GM19455 (cell line): ENCODE results near the gene ERVK3-1.
A peak's percentile ranks its signal among the peaks of the same experiment; 100 is the strongest.
"Not testable (repeated sequence)": the region's sequence is repeated elsewhere in the genome, so short reads cannot be mapped to it uniquely, and the experiment has no call there.

Experiments used
- ATAC-seq: cut with Tn5 transposase; IDR thresholded peaks from one replicate; pipeline ENCODE4 v1.9.1; 2021; ENCODE audit not compliant: unreplicated experiment

ERVK3-1 gene

GRCh38 chr19:58304255-58304654, 922 bp upstream of the ERVK3-1 start:
- ATAC-seq, result no peak

DNA sequence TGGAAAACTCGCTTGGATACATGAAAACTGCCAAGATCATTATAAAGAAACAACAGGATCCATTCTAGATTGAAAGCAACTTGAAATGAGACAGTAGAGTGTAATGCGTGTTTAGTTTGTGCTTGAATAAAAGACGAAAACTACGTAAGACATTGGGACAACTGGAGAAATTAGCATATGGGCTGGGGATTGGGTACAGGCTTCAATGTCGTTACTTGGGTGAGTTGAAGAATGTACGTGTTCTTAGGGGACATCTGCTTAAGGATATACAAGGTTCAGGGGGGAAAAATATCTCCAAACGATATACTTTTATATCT, 471 bp upstream of the ERVK3-1 start:
- ATAC-seq, result peak; percentile 5

GRCh38 chr19:58305932-58306323, 751 bp downstream of the ERVK3-1 start:
- ATAC-seq, result no peak

DNA sequence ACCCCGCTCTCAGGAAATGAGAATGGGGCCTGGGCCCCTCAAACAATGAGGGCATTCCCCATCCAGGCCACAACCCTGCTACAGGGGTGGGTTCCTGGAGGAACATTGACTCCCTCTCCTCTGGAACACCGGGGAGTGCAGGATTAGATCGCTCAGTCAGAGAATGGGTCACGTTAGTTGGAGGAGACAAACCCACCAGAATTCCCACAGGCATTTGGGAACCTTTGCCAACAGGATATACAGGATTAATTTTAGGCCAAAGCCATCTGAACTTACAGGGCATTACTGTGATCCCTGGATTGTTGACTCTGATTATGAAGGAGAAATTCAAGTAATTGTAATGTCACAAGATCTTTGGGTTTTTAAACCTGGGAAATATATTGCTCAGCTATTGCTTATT, 2.6 kb downstream of the ERVK3-1 start:
- ATAC-seq, result no peak

- ATAC-seq, result not testable (repeated sequence)
Observed at GRCh38 chr19:58310685-58311084, 5.5 kb downstream of the ERVK3-1 start.

DNA sequence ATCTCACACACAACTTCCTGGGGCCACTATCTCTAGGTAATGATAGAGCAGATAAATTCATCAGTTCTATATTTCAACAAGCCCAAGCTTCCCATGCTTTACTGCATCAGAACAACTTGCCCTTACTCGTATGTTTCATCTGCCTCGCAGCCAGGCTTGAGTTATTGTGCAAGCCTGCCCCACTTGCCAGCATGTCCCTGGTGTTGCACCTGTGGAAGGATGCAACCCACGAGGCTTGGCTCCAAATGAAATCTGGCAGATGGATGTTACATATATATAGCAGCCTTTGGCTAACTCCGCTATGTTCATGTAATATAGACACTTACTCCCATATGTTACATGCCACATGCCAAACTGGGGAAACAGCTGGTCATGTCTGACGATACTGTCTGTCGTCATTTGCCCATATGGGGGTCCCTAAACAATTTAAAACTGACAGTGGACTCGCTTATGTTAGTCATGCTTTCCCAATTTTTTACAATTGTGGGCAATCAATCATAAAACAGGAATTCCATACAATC, 6.2 kb downstream of the ERVK3-1 start:
- ATAC-seq, result no peak

GRCh38 chr19:58315580-58315979, 10.4 kb downstream of the ERVK3-1 start:
- no peak for ATAC-seq

- no peak for ATAC-seq
Observed at GRCh38 chr19:58317476-58318072, 12.4 kb downstream of the ERVK3-1 start.

- no peak for ATAC-seq
Observed at GRCh38 chr19:58318297-58318696, 13.1 kb downstream of the ERVK3-1 start.

DNA sequence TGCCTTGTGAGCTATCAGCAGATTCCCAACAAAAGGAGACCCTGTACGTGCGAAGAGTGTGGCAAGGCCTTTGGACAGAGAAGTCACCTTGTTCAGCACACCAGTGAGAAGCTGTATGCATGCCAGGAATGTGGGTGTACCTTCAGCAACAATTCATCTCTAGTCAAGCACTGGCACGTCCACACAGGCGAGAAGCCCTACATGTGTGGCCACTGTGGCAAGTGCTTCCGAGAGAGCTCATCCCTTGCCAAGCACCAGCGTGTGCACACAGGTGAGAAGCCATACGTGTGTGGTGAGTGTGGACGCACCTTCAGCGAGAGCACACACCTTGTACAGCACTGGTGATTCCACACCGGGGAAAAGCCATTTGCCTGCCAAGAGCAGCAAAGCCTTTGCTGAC, 14.1 kb downstream of the ERVK3-1 start:
- no peak for ATAC-seq

DNA sequence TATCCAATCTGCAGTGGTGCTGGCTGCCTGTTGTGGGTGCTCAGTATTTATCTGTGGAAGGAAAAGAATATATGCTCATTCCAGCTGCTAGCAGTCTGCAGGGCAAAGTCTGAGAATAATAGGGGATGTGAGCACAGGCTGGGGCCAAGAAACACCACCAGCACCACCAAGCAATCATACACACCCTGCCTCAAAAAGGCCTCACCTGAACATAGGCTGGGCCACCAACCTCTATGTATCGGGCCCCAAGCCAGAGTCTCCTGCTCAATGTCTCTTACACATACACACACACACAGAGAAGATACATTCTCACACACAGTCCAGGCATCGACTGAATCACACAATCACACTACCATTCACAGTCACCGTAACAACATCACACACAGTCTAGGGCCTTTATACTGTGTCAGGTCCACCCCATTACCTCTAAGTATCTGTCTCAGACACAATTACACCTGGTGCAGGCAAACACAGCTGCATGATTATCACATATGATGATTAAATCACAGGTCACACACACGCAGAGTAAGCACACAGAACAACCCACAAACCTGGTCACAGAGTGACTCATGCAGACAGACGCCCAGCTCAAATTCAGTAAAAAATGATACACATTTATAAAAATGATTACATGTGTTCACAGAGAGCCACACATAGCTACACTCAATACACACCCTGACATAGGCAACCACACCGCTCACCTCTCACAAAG, 20.3 kb downstream of the ERVK3-1 start:
- ATAC-seq, result no peak

DNA sequence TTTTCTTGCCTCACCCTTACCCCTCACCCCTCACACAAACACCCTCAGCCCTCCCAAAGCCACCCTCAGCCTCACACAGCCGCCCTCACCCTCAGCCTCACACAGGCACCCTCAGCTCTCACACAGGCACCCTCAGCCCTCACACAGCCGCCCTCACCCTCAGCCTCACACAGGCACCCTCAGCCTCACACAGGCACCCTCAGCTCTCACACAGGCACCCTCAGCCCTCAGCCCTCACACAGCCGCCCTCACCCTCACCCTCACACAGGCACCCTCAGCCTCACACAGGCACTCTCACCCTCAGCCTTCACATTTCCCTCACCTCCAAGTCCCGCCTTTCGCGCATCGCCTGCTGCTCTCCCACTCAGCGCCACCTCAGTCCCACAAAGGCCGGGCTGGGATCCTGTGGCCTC, 21.3 kb downstream of the ERVK3-1 start:
- ATAC-seq, result no peak

DNA sequence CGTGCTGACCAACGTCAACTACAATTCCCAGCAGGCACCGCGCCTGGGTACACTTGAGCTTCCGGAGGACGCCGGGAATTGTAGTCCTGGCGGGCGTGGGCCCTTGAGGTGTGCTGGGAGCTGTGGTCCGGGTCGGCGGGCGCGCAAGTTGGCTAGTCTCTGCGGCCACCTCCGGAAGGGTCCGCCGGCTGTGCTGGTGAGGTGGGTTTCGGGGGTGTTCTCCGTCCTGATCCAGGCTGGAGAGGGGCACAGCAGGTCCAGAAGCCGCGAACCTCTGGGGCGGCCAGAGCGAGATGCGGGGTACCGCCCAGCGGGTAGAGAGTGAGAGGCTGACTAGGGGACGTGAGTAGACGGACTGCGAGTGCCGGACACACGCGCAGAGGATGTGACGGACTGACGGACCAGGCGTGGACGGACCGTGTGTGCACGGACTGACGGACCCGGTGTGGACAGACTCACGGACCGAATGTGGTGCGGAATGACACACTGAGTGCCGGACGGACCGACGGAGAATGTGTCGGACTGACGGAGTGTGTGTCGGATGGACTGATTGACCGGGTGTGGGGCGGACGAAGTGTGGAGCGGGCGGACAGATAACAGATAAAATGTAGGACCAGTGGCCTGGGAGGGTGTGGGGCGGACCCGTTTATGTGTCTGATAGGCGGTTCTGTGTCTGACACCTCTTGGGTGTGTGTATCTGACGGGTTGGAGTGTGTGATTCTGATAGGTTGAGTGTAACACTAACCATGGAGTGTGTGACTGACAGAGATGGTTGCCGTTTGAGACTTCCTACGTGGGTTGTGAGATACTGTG, 21.9 kb downstream of the ERVK3-1 start, which contains the start of gene ZSCAN22:
TSS of gene ZSCAN22 (plus strand) at position 81 of the 813 bp plus-strand sequence. CDS start 7,809 bp downstream, outside the sequence.
- ATAC-seq, result peak; percentile 89

- ATAC-seq, result no peak
Observed at GRCh38 chr19:58328999-58329398, 23.8 kb downstream of the ERVK3-1 start.

DNA sequence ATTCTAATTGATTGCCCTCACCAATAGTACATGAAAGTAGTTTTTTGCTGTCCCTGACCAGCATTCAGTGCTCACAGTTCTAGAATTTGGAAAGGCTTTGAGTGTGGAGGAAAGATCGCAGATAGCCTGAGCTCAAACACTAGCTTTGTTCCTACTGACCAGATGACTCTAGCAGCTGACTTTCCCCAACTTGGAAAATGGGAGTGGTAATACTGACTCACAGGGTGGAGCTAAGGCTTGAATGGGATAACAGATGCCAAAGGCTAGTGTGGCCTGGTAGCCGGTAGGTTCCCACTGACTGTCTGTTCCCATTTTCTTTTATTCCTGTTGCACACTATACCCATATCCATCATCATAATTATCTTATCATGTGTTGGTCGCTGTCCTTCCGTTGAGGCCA, 25.3 kb downstream of the ERVK3-1 start:
- no peak for ATAC-seq

DNA sequence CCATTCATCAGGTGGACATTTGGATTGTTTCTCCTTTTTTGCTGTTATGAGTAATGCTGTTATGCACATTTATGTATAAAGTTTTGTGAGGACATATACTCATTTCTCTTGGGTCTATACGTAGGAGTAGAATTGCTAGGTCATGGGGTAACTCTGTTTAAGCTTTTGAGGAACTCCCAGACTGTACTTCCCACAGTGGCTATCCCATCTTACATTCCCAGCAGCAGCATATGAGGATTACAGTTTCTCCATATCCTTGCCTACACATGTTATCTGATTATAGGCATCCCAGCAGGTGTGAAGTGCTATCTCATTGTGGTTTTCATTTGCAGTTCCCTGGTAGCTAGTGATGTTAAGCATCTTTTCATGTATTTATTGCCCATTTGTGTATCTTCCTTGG, 27.5 kb downstream of the ERVK3-1 start:
- no peak for ATAC-seq

DNA sequence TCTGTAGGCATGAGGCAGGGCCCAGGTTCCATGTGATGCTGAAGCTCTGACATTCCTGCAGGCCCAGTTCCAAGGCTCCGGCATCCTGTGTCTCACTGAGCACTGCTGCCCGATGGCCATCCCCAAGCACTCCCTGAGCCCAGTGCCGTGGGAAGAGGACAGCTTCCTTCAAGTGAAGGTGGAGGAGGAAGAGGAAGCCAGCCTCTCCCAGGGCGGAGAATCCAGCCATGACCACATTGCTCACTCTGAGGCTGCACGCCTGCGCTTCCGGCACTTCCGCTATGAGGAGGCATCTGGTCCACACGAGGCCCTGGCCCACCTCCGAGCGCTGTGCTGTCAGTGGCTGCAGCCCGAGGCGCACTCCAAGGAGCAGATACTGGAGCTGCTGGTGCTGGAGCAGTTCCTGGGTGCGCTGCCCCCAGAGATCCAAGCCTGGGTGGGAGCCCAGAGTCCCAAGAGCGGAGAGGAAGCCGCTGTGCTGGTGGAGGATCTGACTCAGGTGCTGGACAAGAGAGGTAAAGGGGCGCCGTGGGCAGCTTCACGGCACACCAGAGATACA, 29.6 kb downstream of the ERVK3-1 start:
- ATAC-seq, result no peak

DNA sequence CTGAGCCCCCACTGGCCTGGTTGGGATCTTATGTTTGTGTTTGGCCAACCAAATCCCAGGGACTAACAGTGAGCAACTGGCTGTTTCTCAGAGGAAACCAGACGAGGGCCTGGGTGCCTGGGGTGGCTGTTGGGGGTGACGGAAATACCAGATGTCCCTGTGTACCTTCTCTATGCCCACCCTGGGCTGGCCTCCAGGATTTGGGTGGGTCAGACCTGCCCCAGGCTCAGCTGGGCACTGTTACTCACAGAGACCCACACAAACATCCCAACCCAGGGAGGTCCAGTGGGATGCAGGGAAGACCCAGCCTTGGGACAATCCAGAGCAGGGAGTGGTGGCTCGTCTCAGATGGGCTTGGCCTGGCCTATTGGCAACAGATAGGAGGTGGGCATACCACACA, 30.5 kb downstream of the ERVK3-1 start:
- ATAC-seq, result no peak

DNA sequence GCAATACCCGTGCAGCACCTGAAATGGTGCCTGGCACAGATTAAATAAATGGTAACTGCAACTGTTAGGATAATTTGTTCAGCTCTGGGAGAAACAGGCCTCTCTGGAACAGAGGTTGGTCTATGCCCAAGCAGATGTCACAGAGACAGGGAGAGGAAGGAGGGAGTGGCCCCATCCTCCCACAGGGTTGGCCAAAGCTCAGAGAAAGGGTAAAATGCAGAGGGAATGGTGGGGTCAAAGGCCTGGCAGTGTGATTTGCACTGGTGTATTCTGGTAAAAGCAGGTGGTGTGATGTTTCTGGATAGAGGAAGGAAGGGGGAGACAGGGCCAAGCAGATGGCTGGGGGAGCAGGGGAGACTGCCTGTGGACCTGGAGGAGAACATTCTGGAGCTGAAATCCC, 31.0 kb downstream of the ERVK3-1 start:
- ATAC-seq, result no peak

GRCh38 chr19:58336820-58337219, 31.6 kb downstream of the ERVK3-1 start:
- no peak for ATAC-seq

DNA sequence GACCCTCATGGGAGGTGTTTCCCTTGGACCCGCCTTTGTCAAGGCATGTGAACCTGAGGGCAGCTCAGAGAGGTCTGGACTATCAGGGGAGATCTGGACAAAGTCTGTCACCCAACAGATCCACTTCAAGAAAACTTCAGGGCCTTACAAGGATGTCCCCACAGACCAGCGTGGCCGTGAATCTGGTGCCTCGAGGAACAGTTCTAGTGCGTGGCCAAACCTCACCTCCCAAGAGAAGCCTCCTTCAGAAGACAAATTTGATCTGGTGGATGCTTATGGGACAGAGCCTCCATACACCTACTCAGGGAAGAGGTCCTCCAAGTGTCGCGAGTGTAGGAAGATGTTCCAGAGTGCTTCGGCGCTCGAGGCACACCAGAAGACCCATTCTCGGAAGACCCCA, 33.2 kb downstream of the ERVK3-1 start:
- ATAC-seq, result no peak
